GM19467 (cell line): ENCODE data around the gene OTP.

ENCODE experiments used
- ATAC-seq: cut with Tn5 transposase; IDR thresholded peaks from one replicate; pipeline ENCODE4 v1.9.1; 2021; ENCODE audit warnings: mild to moderate bottlenecking, moderate library complexity; ENCODE audit not compliant: unreplicated experiment

OTP gene

DNA sequence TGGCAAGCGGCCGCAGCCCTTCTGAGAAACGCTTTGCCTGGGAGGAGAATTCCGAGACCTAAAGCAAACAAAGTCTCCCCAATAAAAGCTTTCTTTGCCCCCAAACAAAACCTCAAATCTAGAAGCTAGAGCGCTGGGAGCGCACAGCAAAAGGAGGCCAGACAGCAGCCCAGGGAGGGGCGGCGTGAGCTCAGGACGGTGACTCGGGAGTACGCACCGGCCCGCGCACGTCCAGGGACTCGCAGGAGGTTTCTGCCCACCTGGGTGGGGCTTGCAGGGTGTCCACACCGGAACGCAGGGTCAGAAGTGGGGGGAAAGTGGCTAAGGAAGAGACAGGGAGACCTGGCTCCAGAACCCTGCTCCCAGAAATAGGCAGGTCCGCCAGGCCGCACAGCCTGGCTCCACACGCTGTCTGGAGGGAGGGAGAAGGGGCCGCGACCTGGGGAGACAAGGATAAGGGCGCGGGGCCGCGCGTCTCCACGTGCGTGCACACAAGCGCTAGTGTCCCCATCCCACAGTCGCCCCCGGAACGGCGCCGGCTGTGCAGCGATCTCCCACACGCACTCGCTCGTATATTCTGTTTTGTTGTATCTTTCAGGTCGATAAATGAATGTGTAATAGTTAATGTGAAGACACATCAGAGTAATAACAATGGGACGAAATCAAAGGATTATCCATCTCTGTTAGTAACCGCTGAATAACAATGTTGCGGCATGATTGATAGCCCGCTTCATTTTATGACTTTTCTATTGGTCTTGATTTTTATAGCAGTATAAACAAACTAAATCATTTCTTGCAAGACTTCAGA, 2.3 kb upstream of the OTP start:
- ATAC-seq, result no peak

DNA sequence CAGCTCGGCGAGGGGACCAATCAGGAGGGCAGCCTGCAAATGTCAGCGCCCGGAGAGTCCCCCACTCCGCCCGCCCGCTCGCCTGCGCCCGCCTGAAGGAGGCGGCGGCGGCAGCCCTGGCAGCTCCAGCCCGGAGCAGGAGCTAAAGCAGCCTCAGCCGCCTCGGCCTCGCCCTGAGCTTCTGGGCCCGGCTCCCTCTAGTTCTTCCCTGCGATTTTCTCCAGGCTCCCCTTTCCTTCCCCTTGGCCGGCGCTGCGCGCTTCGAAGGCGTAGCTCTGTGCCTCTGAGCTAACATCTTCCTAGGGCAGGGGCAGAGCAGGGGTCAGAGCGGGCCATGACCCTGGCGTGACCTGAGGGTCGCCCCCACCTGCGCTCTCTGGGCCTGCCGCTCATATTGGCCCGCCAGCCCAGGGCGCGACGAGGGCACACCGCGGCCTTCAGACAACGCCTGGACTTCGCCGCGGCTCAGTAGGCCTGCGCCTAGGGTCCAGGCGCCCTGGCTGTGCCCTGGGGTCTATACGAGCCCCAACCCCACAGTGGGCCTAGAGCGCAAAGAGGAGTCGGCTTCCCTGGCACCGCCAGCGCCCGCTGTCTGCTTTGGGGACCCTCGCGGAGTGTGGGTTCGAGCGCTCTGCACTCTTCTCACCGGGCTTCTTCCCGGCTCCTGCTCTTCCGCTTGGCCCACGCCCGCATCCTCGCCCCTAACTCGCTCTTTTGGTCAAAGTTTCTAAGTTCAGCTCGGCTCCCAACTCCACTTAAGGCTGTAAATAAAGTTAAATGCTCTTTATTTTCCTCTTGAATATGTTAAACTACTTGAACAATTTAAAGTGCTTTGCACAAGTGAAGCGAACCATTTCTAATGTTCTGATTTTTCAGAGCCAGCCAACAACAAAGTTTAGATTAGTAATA, 504 bp upstream of the OTP start:
- ATAC-seq, result no peak

DNA sequence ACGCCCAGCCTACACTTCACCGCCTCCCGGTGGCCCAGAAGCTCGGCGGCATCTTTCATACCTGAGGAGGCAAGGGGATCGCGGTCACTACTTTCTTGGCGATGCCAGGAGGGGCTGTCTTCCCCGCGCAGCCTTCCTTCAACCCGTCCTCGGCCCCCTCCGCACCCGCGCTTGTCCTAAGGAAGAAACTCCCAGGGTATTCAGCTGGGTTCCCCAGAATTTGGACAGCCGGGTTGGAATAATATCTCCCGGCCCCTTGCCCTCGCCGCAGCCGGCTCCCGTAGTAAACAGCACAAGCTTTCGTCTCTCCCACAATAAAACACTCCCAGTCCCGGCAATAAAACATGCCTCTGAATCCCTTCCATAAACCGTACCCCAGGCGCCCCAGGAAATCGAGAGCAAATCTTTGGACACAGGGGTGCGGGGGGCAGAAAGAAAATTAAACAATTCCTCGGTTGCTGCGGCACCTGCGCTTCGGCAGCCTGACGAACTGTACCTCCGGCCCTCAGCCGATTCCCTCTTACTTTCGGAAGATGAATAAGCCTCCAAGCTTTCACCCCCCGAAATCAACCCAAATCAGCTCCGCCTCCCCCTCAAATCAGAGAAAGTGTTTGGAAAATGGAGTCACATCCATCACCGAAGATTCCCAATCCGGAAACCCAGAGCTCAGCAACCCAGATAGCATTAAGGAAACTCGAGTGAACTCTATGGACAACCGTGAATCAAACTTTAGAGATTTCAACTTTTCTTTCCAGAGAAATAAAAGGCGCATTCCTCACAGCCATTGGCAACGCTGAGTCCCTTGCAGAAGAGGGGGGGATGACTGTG, 1.1 kb downstream of the OTP start:
- ATAC-seq, result no peak

DNA sequence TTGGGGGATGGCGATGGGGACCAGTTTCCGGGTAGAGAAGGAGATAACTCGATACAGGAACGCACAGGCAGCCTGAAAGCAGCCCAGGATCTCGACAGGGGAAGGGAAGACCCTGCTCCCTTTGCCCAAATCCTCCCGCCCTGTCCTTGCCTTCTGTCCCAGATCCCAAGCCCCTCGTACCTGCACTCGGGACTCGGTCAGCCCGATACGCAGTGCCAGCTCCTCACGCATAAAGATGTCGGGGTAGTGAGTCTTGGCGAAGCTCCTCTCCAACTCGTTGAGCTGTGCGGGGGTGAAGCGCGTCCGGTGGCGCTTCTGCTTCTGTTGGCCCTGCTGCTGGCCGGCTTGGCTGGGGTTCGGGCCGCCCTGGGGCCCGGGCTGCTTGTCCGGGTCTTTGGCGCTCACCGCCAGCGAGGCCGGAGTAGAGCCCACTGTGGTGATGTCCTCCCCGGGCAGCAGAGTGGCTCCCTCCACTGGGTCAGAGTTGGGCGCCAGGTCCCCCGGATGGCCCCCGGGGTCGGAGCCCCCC, 1.8 kb downstream of the OTP start:
- no peak for ATAC-seq

DNA sequence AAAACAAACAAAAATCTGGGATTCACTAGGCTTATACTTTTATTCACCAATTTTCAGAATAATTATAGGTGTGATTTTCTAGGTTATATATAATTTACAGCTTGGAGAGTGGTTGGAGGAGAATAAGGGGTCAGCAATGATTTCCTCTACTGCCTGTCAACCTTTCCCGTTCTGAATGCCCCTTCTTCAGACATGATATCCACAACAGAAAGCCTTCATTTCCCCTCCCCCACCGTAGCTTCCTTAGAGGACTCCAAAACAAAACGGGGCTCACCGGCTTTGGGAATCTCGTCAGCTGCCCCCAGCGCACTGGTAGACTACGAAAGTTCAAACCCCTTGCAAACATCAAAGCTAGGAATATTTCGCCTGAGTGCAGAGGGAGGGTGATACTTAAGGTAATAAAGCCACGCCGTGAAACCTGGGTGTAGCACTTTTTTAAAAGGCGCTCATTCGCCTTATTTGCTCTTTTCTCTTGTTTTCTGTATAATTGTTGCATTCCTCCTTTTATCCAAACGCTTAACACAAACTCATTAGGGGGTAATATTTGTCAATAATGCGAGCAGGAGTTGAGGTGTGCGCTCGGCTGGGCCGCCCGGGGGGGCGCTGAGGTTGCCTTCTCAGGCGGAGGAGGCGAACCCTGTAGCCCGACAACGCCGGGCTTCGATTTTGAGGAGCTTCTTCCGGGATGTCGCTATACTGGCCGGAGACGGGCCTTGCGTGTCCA, 2.4 kb downstream of the OTP start:
- ATAC-seq, result no peak

DNA sequence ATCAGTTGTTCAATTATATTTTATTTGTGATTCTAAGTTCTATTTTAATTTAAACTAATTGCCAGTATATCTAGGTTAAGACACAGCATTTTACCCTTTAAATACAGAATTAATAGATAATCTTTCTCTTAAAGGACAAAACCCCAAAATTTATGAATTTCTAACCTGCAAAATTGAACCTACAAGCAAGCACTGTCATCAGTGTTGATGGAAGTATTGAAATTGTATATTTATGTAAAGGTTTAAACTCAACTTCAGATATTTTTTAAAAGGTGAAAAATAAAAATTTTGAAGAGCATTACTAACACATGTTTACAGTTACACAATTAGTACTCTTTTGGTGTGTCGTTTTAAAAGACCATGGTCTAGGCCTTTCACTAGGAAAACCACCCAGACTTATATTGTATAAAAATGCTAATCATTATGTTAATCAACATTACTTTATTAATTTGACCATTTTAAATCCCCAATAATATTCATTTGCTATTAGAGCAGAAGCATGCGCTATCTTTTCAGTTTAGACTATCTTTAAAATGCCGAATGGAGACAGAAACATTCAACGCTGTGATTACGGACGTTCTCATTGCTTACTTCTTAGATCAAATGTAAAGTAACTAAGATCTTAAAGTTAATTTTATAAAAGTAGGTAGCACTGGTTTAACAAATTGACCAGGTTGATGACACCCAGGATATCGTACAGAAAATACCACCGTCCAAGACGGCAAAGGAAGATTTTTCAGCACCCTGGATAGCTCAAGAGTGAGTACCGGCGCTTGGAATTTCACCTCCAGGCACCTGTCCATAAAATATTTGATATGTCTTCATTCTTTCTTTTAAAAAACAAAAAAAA, 3.2 kb downstream of the OTP start:
- ATAC-seq, result no peak

DNA sequence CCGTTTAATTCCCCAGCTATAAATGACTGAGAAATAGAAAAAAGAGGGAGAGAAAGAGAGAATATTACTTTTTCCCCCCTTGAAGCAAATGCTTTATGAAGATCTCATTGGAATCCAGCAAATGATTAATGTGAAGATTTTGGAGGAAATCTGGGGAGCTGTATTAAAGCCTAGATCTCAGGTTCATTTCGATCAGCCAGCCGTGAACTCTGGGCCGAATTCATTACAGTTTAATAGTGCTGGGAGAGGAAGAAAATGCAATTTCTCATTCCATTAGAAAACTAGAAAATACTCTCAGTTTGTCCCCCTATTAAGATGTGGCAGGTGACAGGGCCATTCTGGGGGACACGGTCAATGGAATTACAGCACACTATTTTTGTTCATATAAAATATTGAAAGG, 4.8 kb downstream of the OTP start:
- no peak for ATAC-seq

DNA sequence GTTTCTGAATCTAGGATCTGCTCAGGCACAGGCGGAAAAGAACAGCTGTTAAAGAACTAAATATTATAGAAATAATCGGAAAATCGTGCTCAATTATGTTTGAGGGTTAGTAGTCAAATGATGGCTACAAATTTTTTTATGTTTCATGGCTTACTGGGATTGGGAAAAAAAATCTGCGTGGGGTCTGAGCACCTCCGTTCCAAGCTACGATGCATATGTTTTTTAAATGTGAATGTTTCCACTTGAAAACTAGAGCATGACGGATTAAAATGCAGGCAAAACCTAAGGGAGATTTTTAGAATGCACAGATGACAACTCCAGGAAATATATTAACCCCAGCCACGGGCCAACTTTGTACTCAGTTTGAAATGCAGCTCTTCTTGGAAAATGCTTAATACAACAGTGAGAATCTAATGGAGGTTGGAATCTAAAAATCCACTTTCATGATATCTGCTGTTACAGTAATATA, 5.3 kb downstream of the OTP start:
- no peak for ATAC-seq

DNA sequence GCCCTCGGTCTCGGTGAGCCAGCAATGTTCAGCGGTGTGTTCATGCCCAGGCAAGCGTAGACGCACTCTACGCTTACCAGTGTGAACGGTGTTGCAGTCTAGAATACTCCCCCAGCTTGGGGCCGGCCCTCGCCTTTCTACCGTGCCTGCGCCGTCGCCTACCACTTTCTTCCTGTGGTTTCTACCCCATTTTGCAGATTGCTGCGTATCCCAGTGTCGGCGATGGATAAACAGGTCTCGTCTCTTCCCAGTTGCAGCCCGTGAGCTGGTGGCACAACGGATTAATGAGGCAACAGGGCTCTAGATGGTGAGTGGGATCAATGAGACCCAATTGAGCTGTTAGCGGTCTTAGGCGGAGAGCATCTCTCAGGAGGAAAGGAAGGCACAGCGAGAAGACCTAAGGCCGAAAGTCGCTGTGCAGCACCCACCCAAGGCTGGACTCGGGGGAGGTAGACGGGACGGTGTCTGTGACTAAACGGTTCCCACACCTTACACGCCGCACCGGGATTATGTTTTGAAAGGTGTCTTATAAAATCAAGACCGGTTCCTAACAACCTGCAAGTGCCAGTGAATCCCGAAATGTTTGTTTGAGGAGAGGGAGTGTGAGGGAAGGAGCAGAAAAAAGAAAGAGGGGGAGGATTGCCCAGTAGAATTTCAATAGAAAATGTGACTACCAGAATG, 5.8 kb downstream of the OTP start:
- no peak for ATAC-seq

DNA sequence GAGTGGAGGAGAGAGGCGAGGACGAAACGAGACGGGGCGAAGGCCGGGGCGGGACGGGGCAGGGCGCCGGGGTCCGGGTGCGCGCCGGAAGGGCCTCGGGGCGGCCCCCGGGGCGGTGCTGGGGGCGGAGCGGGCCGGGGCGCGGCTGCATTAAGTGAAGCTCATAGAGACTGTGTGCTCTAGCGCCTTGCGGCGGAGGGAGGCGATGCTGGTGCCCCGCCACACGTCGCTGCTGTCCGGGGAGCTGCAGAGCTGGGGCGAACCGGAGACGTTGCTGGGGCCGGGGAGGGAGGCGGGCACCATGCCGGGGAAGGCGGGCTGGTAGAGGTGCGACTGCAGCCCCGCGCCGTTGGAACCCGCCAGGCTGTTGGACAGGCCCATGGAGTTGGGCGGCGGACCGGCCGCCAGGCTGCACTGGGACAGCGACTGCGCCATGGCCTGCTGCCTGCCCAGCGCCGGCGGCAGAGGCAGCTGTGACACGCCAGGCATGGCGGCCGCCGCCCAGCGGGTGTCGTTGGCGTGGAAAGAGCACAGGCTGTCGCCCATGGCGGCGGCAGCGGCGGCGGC, 8.3 kb downstream of the OTP start:
- ATAC-seq, result peak; percentile 73

DNA sequence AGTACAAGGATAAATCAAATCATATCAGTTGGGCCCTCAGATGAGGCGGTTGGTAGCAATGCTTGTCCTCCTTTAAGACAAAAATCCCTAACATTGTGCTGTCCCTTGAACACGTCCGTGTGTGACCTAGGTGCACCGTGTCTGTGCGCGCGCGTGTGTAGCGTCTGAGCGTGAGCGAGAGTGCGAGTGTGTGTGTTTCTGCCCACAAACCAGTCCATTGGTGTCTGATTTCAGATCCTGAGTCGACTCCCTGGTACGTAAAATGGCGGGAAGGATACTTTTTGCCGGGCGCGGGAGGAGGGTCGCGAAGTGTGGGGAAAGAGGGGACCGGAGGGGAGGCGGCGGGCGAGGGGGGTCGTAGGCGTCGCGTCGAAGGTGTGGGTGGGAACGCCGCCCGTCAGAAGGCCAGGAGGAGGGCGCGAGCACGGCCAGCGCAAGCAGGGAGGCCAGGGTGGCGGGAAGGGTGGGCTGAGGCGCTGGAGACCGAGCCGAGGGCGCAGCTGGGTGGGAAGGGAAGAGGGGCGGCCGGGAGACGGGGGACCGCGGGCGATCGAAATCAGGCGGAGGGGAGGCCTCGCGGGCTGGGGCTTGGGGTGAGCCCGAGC, 8.9 kb downstream of the OTP start:
- peak; percentile 4 for ATAC-seq

DNA sequence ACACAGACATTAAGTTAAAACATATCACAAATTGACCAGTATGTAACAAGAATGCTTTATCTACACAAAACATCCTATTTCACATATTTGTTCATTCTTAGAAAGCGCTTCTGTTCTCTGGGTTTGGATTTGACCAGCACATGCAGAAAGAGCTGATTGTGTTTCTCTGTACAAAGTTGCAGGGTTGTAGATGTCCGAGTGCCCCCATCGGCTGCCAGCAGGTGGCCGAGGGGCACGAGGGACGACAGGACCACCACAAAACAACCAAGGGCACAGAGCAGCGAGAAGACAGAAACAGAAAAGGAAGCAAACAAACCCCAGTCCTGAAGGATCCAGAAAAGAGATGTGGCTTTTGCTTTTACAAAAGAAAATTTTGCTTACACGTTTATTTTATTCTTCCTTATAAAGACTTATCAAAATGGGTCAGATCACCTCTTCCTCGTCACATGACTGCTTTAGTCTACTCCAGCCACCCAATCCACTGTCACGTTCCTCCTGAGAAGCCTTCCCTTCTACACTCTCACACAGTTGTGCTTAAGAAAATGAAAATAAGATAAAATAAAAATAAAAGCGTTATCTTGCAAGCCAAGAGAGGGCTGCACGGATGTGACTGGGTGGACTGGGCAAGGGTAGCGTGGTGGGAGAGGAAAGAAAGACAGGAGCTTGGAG, 9.5 kb downstream of the OTP start:
- ATAC-seq, result no peak

DNA sequence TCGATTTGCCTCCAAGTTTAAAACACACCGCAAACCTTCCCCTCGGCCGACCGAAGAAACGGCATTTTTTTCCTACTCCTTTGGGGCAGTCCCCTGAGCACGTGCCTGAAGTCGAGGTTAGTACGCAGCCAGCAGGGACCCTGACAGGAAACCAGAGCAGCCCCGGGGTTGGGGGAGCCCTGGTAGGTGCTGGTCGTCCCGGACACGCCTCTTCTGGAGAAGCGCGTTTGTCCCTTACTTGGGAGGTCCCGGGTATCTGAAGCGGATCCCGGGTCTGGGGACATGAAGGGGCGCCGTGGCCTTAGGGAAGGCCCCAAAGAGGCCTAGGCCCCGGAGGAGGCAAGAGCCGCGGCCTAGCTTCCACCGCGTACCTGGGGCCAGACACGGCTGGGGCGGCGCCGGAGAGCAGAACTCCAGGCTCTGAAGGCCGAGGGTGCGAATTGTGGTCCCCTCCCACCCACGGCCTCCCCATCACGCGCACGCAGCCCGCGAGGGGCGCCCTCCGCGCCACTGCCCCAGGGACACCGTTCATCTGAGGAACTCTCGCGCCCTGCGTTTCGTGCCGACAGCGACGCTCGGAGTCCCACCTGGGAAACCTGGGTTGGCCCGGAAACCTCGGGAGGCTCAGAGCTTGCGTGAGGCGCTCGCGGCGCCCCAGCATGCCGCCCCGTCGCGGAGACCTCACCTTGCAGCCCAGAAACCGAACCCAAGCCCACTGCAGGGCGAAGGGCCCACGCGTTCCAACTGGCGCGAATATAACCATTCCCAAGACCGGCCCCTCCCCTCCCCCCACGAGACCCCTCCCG, 10.4 kb downstream of the OTP start:
- no peak for ATAC-seq

DNA sequence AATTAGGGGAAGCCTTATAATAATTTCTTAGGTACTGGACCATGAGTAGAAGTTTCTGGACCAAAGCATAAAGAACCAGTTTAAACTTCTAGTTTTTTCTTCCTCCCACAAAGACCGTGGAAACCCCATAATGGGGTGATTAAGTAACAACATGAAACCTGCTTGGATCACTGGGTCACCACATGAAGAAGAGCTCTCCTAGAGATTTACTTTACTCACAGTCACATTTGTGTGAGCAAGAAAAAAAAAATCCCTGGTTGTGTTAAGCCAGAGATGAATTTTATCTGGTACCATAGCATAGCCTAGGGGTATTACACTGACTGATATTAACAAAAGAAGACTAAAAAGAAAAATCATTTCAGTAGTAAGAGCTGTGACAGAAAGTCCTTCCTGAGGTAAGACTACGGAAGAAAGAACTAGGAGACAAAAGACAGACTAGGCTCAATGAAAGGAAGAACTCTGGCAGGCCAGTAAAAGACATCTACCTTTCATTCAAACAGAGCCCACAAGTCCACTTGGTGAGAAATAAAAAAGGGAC, 15.2 kb downstream of the OTP start:
- ATAC-seq, result no peak

DNA sequence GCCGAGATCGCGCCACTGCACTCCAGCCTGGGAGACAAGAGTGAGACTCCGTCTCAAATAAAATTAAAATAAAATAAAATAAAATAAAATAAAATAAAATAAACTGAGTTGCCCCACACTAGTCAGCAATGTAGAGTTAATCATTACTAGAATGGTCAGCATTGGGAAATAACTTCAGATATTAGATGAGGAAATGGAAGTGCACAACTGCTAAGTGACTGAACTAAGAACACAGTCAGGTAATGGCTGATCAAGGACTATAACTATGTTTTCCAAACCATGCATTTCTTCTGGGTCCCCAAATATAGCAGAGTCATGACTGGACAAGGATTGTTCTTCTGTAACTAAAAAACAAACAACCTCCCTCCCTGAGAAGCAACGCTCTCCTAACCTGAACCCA, 17.1 kb downstream of the OTP start:
- ATAC-seq, result no peak

DNA sequence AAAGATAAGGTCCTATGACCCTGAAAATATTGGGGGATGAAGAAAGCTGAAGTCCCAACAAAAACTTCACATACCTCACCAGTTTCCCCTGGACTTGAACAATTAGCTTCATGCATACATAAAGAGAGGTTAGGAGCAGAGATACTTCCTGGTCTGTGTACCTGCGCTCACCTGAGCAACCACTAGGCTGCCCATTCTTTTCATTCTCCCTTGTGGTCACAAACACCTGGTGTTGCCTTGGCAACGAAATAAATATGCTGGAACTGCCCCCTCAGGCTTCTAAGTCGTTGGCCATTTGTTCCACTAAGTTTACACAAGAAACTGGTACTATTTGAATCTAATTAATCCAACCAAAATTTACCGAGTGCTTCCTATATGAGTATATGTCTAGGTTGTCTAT, 18.1 kb downstream of the OTP start:
- ATAC-seq, result no peak
